ENCODE data around the gene PHOSPHO1.
"Not testable (repeated sequence)": the region's sequence is repeated elsewhere in the genome, so short reads cannot be mapped to it uniquely, and the experiment has no call there.

PHOSPHO1 gene

DNA sequence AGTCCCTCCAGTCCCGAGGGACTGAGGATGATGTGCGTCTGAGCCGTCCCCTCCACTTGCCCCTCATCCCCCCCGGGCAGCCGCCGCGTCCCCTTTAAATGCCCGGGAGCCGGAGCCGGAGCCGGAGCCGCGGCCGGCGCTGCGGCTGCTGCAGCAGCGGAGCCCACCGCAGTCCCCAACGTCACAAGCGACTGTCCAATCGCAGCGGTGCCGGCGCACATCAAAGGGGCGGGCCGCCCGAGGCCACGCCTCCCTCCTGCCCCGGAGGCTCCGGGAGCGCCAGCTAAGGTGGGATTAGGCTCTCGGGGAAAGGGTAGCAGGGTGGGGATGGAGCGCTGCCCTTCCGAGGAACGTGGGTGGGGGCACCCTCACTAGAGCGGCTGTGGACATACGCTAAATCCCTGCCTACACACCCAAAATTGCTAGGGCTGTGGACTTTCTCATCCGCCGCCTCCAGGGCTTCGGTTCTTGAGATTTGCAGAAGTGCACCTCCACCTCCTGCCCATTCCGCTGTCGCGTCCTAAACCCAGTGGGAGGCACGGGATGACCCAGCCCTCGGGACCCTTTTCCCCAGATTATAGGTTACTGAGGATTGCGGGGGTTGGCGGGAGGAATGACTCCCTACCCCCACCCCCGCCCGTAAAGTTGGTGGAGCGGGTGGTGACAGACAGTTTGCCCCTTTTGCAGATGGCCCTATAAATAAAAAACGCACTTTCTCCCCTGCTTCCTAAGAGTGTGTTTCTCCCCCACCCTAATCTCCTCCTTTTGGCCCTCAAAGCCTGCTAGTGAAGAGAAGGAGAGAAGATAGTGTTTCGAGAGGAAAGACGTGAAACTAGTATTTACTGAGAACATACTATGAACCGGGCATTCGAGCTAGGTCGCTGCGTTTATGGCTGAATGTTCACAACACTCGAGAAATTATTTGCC is at the start of gene PHOSPHO1:
TSS of gene PHOSPHO1 (minus strand) at position 152 of the 927 bp plus-strand sequence. CDS start 4,096 bp downstream, outside the sequence.
- Mint-ChIP-seq H3K4me1 (ENCODE audit: low read depth) (peaks cover 47% of the 10 kb centered on the region), H3K27me3 (peaks cover 53% of the 10 kb centered on the region), H3K4me3 (peak within 1 kb of the TSS; percentile 83), H3K27ac (peak within 1 kb of the TSS; percentile 66), H3K9me3 (no peaks in the 10 kb centered on the region), H3K36me3 (ENCODE audit: low read depth) (peaks cover 5% of the 10 kb centered on the region)
- intact Hi-C loops (cut with micrococcal nuclease), result no loop called here

- Mint-ChIP-seq H3K4me1 (ENCODE audit: low read depth) (peaks cover 23% of the 10 kb centered on the region), H3K36me3 (ENCODE audit: low read depth) (no peaks in the 10 kb centered on the region), H3K9me3 (no peaks in the 10 kb centered on the region), H3K4me3 (no peak overlapping the region), H3K27ac (no peak overlapping the region), H3K27me3 (peaks cover 12% of the 10 kb centered on the region)
- intact Hi-C loops (cut with micrococcal nuclease), result no loop called here
Measured at GRCh38 chr17:49280061-49280460, 49.5 kb upstream of the PHOSPHO1 start.

DNA sequence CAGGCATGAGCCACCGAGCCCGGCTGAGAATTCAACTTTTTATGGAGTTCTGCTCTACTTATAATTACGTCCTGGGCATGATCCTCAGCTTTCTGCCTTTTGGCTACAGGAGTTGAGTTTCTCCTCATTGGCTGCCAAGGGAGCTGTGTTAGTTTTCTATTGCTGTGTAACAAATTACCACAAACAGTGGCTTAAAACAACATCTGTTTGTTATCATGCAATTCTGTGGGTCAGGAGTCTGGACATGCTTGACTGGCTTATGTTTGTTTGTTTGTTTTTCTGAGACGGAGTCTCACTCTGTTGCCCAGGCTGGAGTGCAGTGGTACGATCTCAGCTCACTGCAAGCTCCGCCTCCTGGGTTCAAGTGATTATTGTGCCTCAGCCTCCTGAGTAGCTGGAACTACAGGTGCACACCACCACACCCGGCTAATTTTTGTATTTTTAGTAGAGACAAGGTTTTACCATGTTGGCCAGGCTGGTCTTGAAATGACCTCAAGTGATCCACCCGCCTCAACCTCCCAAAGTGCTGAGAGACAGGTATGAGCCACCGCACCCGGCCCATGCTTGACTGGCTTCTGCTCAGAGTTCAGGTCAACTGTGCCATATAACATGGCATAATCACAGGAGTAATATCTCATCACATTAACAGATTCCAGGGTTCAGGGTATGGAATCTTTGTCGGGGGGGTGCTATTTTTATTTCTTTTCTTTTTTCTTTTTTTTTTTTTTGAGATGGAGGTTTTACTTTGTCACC is 48.9 kb upstream of the PHOSPHO1 start:
- H3K4me3 Mint-ChIP-seq; H3K36me3 Mint-ChIP-seq (ENCODE audit: low read depth); H3K9me3 Mint-ChIP-seq; H3K27ac Mint-ChIP-seq; intact Hi-C loops (cut with micrococcal nuclease): not testable (repeated sequence)
- H3K27me3 Mint-ChIP-seq, result peaks cover 13% of the 10 kb centered on the region
- H3K4me1 Mint-ChIP-seq (ENCODE audit: low read depth), result peaks cover 23% of the 10 kb centered on the region

DNA sequence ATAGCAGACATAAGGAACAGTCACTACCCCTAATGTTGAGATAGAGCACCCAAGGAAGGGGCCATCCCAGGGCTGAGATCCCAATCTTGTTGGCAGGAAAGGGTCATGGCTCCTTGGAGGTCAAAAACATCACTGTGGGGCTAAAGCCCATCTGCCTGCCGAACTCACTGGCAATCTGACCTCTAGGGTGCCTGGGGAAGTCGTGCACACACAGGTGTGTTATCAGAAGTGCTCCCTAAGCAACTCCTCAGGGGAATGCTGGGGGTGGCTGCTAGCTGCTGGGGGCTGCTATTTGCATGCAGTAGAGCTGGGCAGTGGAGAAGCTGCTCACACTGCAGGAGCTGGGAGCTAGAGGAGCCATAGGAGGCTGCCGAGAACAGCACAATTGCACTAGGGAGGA is 47.5 kb upstream of the PHOSPHO1 start:
- intact Hi-C loops (cut with micrococcal nuclease), result no loop called here
- Mint-ChIP-seq H3K27ac (no peak overlapping the region), H3K4me1 (ENCODE audit: low read depth) (peaks cover 23% of the 10 kb centered on the region), H3K9me3 (no peaks in the 10 kb centered on the region), H3K4me3 (no peak overlapping the region), H3K36me3 (ENCODE audit: low read depth) (no peaks in the 10 kb centered on the region), H3K27me3 (peaks cover 9% of the 10 kb centered on the region)

DNA sequence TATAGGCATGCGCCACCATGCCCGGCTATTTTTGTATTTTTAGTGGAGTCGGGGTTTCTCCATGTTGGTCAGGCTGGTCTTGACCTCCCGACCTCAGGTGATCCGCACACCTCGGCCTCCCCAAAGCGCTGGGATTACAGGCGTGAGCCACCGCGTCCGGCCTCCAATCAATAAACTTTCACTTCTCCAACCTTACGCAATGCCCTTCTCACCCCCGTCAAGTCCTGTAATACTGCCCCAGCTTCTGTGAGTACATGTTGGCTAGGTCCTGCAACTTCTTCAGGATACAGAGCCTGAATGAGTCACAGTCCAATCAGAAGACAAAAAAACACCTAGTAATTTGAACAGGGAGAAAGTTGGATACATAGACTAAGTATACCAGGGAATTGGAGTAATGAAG is 47.1 kb upstream of the PHOSPHO1 start:
- H3K27me3 Mint-ChIP-seq, result peaks cover 9% of the 10 kb centered on the region
- no peaks in the 10 kb centered on the region for H3K9me3 Mint-ChIP-seq
- no peak overlapping the region for H3K27ac Mint-ChIP-seq
- H3K36me3 Mint-ChIP-seq (ENCODE audit: low read depth), result no peaks in the 10 kb centered on the region
- H3K4me1 Mint-ChIP-seq (ENCODE audit: low read depth), result peaks cover 23% of the 10 kb centered on the region
- intact Hi-C loops (cut with micrococcal nuclease), result no loop called here
- no peak overlapping the region for H3K4me3 Mint-ChIP-seq

DNA sequence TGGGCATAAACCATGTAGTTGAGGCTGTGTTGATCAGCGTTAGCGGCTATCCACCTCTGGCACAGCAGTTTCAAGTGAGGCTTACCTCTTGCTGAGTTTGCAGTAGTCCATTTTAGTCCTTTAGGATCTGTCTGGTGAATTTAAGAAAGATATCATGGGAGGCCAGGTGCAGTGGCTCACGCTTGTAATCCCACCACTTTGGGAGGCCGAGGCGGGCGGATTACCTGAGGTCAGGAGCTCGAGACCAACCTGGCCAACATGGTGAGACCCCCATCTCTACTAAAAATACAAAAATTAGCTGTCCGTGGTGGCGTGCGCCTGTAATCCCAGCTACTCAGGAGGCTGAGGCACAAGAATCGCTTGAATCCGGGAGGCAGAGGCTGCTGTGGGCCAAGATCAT is 45.4 kb upstream of the PHOSPHO1 start:
- H3K4me3 Mint-ChIP-seq; intact Hi-C loops (cut with micrococcal nuclease): not testable (repeated sequence)

GRCh38 chr17:49269356-49269755 is 38.8 kb upstream of the PHOSPHO1 start:
- H3K4me1 Mint-ChIP-seq (ENCODE audit: low read depth), result peaks cover 5% of the 10 kb centered on the region
- no peaks in the 10 kb centered on the region for H3K9me3 Mint-ChIP-seq
- peaks cover 9% of the 10 kb centered on the region for H3K27me3 Mint-ChIP-seq
- no peak overlapping the region for H3K4me3 Mint-ChIP-seq
- no peaks in the 10 kb centered on the region for H3K36me3 Mint-ChIP-seq (ENCODE audit: low read depth)
- intact Hi-C loops (cut with micrococcal nuclease), result no loop called here
- no peak overlapping the region for H3K27ac Mint-ChIP-seq

More for the DNA sequence above, 45.4 kb upstream of the PHOSPHO1 start:
- H3K27ac Mint-ChIP-seq; H3K9me3 Mint-ChIP-seq; H3K36me3 Mint-ChIP-seq (ENCODE audit: low read depth): not testable (repeated sequence)
- Mint-ChIP-seq H3K27me3 (peaks cover 11% of the 10 kb centered on the region), H3K4me1 (ENCODE audit: low read depth) (peaks cover 20% of the 10 kb centered on the region)

- intact Hi-C loops (cut with micrococcal nuclease), result no loop called here
- Mint-ChIP-seq H3K4me1 (ENCODE audit: low read depth) (peaks cover 5% of the 10 kb centered on the region), H3K4me3 (no peak overlapping the region), H3K36me3 (ENCODE audit: low read depth) (no peaks in the 10 kb centered on the region), H3K27me3 (peaks cover 16% of the 10 kb centered on the region), H3K27ac (no peak overlapping the region), H3K9me3 (no peaks in the 10 kb centered on the region)
Measured at GRCh38 chr17:49267912-49268311, 37.3 kb upstream of the PHOSPHO1 start.

DNA sequence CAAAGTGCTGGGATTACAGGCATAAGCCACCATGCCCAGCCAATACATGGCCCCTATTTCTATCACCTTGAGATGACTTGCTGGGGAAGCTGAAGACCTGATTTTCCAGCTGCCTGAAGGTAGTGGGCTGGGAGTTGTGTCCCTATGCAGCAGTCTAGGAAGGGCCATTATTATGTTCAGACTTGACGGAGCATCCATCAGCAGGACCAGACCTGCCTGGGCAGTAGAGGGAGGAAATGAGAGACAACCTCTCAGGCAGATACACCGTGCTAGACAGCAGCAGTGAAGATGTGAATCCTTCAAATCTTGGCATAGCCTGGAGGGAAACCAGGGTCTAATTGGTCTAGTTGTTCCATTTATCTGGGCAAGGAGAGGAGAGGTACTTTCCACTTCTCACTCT is 35.6 kb upstream of the PHOSPHO1 start:
- no peak overlapping the region for H3K4me3 Mint-ChIP-seq
- H3K27me3 Mint-ChIP-seq, result peaks cover 21% of the 10 kb centered on the region

DNA sequence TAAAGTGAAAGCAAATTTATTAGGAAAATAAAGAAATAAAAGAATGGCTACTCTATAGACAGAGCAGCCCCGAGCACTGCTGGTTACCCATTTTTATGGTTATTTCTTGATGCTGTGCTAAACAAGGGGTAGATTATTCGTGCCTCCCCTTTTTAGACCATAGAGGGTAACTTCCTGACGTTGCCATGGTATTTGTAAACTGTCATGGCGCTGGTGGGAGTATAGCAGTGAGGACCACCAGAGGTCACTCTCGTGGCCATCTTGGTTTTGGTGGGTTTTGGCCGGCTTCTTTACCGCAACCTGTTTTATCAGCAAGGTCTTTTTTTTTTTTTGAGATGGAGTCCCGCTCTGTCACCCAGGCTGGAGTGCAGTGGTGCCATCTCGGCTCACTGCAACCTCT is 31.0 kb upstream of the PHOSPHO1 start:
- H3K36me3 Mint-ChIP-seq (ENCODE audit: low read depth); intact Hi-C loops (cut with micrococcal nuclease); H3K4me1 Mint-ChIP-seq (ENCODE audit: low read depth); H3K4me3 Mint-ChIP-seq; H3K9me3 Mint-ChIP-seq; H3K27ac Mint-ChIP-seq: not testable (repeated sequence)
- H3K27me3 Mint-ChIP-seq, result peaks cover 17% of the 10 kb centered on the region

More for the DNA sequence above, 35.6 kb upstream of the PHOSPHO1 start:
- no peaks in the 10 kb centered on the region for H3K36me3 Mint-ChIP-seq (ENCODE audit: low read depth)
- H3K27ac Mint-ChIP-seq, result no peak overlapping the region
- intact Hi-C loops (cut with micrococcal nuclease), result no loop called here
- no peaks in the 10 kb centered on the region for H3K9me3 Mint-ChIP-seq
- peaks cover 6% of the 10 kb centered on the region for H3K4me1 Mint-ChIP-seq (ENCODE audit: low read depth)

DNA sequence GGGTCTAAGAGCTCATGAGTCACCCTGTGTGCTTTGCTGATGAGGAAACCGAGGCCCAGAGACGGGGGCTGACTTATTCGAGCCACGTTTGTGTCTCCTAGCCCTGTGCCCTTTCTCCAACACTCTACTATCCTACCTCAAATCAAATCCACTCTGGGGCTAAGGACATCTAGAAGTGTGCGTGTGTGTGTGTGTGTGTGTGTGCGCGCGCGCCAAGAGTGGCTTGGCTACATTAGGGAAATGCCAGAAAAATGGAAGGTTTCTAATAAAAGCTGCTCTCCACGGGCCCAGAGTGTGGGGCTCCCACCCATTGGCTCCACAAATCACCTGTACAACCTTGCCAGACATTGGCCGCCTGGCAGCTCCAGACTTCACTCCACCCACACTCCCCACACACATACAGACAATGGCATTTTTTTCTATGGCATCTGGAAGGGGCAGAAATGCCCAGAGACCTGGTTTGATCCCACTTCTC is 30.3 kb upstream of the PHOSPHO1 start:
- no peaks in the 10 kb centered on the region for H3K36me3 Mint-ChIP-seq (ENCODE audit: low read depth)
- peak overlapping the region; percentile 79 for H3K4me3 Mint-ChIP-seq
- peaks cover 10% of the 10 kb centered on the region for H3K4me1 Mint-ChIP-seq (ENCODE audit: low read depth)
- H3K27me3 Mint-ChIP-seq, result peaks cover 20% of the 10 kb centered on the region
- no peaks in the 10 kb centered on the region for H3K9me3 Mint-ChIP-seq
- intact Hi-C loops (cut with micrococcal nuclease), result no loop called here
- H3K27ac Mint-ChIP-seq, result peak overlapping the region; percentile 80

DNA sequence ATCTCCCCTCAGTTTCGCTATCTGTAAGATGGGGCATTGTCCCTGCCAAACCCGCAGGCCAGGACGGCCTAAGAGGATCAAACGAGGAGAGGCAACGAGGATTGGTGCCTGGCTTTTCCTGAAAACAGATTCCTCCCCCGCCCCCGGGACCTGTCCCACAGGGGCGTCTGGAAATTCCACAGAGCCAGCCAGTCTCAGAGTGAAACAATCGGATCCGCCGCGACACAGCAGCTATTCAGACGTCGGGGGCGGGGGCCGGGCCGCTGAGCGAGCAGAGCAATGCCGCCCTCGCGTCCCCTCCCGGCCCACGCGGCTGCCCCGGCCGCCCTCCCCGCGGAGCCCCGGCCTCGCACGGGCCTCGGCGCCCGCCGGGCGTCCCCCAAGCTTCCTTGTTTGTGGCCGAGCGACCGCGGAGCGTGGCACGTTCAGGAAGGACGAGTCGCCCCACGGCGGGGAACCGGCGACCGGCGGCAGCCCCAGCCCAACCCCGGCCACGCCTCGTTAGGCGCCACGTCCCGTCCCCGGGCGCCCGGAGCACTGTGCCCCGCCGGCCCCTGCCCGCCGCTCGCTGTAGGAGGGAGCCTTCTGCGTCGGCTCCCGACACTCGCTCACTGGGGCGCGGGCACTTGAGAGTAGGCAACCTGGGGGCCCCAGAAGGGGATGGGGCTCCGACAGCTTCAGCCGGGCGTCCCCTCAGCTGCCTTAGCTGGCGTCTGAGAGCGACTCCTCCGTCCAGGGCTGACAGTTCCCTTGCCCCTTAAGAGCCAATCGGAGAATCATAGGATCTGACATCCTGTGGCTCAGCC is 29.6 kb upstream of the PHOSPHO1 start:
- H3K27ac Mint-ChIP-seq, result peak overlapping the region; percentile 80
- H3K4me1 Mint-ChIP-seq (ENCODE audit: low read depth), result peaks cover 12% of the 10 kb centered on the region
- intact Hi-C loops (cut with micrococcal nuclease), result no loop called here
- H3K9me3 Mint-ChIP-seq, result no peaks in the 10 kb centered on the region
- H3K36me3 Mint-ChIP-seq (ENCODE audit: low read depth), result no peaks in the 10 kb centered on the region
- H3K4me3 Mint-ChIP-seq, result peak overlapping the region; percentile 79
- peaks cover 21% of the 10 kb centered on the region for H3K27me3 Mint-ChIP-seq

DNA sequence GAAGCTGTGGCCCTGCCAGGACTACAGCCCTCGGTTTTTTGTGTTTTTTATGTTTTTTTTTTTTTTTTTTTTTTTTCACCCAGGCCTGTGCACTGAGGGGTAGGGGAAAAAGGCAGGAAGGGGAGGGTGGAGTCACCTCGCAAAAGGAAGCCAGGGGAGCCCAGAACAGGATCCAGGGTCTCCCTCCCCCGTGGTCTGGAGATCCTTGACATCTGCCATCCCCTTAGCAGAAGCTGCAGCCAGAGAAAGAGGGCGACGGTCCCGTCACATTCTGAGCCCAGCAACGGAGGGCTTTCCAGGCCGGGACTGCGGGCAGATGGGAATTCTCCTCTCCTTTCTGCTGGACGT is 29.1 kb upstream of the PHOSPHO1 start:
- Mint-ChIP-seq H3K27ac (peak overlapping the region; percentile 80), H3K4me3 (peak overlapping the region; percentile 74), H3K9me3 (no peaks in the 10 kb centered on the region), H3K4me1 (ENCODE audit: low read depth) (peaks cover 15% of the 10 kb centered on the region), H3K36me3 (ENCODE audit: low read depth) (no peaks in the 10 kb centered on the region), H3K27me3 (peaks cover 19% of the 10 kb centered on the region)
- intact Hi-C loops (cut with micrococcal nuclease), result no loop called here

Data from dendritic cell treated with granulocyte-macrophage colony-stimulating factor and Interleukin-4, amounts not matched to agents 40 ng/mL and 50 ng/mL, for 4 days (primary cell).